Chondrocyte (in vitro differentiated cells): Measurements from ENCODE around the gene SCN2A. TPM values are rescaled to one million over a fixed set of nuclear protein-coding genes. Genes with fewer than 3 reads are reported as not detected.
"Not testable (repeated sequence)": the region's sequence is repeated elsewhere in the genome, so short reads cannot be mapped to it uniquely, and the experiment has no call there.

Experiments used
- DNase-seq: peaks from one replicate; pipeline ENCODE4 v3.0.0; 2021; ENCODE audit warnings: mixed read lengths, low spot score
- H3K27ac Mint-ChIP-seq: one replicate; pipeline ENCODE4 v1.8.0; 2021; ENCODE audit warnings: mild to moderate bottlenecking, moderate library complexity, mixed read lengths; ENCODE audit not compliant: unreplicated experiment
- H3K27me3 Mint-ChIP-seq: 2 replicates; pipeline ENCODE4 v1.8.0; 2021; ENCODE audit warnings: low read depth, mixed read lengths
- H3K36me3 Mint-ChIP-seq: 2 replicates; pipeline ENCODE4 v1.8.0; 2021; ENCODE audit warnings: low read depth, mixed read lengths
- H3K4me1 Mint-ChIP-seq: 2 replicates; pipeline ENCODE4 v1.8.0; 2021; ENCODE audit warnings: low read depth, mild to moderate bottlenecking, mixed read lengths
- H3K4me3 Mint-ChIP-seq: one replicate; pipeline ENCODE4 v1.8.0; 2021; ENCODE audit warnings: mild to moderate bottlenecking, moderate library complexity, mixed read lengths; ENCODE audit not compliant: unreplicated experiment
- H3K9me3 Mint-ChIP-seq: 2 replicates; pipeline ENCODE4 v1.8.0; 2021; ENCODE audit warnings: low read depth, mixed read lengths
- CTCF ChIP-seq: fragments of 200-600 bp; sonication (generic); IDR thresholded peaks from 2 replicates; pipeline ENCODE4 v1.5.0; 2021; ENCODE audit warnings: antibody characterized with exemption, mild to moderate bottlenecking, moderate library complexity
- total RNA-seq: library from RNA; stranded (reverse); gene quantifications from 3 replicates; pipeline ENCODE4 v1.2.1, GENCODE V29; 2021

The SCN2A gene
- total RNA-seq, 1 donor from 2014 or later = 1.8 TPM

GRCh38 chr2:165248238-165248637, 9.0 kb downstream of the SCN2A start:
- Mint-ChIP-seq H3K27me3 (peaks cover 6% of the 10 kb centered on the region), H3K4me1 (no peaks in the 10 kb centered on the region), H3K36me3 (no peaks in the 10 kb centered on the region), H3K27ac (no peak overlapping the region), H3K4me3 (no peak overlapping the region), H3K9me3 (no peaks in the 10 kb centered on the region)
- TF ChIP-seq CTCF = no peak
- DNase-seq = no peak

DNA sequence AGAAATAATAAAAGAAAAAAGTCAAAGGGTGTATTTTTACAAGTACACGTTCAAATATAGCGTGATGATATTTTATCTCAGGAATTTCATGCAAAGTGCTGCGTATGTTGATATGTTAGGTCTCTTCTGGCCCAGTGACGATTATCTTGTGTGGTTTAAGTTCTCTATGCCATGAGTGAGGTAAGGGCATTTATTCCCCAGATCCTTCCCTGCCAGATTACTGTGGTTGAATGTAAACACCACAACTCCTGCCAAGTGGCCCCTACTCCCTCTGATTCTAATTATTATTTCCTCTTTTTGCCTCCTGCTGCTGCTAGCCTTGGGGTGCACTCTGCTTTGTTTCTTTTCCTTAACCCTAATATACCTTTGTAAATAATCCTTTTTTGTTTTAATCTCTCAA, 12.2 kb downstream of the SCN2A start:
- no peak for TF ChIP-seq CTCF
- no peaks in the 10 kb centered on the region for H3K4me1 Mint-ChIP-seq
- DNase-seq = no peak
- H3K9me3 Mint-ChIP-seq = no peaks in the 10 kb centered on the region
- H3K4me3 Mint-ChIP-seq = no peak overlapping the region
- H3K27me3 Mint-ChIP-seq = peaks cover 6% of the 10 kb centered on the region
- H3K36me3 Mint-ChIP-seq = no peaks in the 10 kb centered on the region
- H3K27ac Mint-ChIP-seq = no peak overlapping the region

GRCh38 chr2:165253178-165253577, 14.0 kb downstream of the SCN2A start:
- DNase-seq = no peak
- H3K4me3 Mint-ChIP-seq = no peak overlapping the region
- no peak overlapping the region for H3K27ac Mint-ChIP-seq
- H3K9me3 Mint-ChIP-seq = no peaks in the 10 kb centered on the region
- TF ChIP-seq CTCF = no peak
- peaks cover 6% of the 10 kb centered on the region for H3K27me3 Mint-ChIP-seq
- H3K36me3 Mint-ChIP-seq = no peaks in the 10 kb centered on the region
- H3K4me1 Mint-ChIP-seq = no peaks in the 10 kb centered on the region

GRCh38 chr2:165256618-165257017, 17.4 kb downstream of the SCN2A start:
- no peak overlapping the region for H3K4me3 Mint-ChIP-seq
- no peak for DNase-seq
- no peaks in the 10 kb centered on the region for H3K9me3 Mint-ChIP-seq
- no peak for TF ChIP-seq CTCF
- H3K27me3 Mint-ChIP-seq = peaks cover 2% of the 10 kb centered on the region
- H3K27ac Mint-ChIP-seq = no peak overlapping the region
- H3K36me3 Mint-ChIP-seq = no peaks in the 10 kb centered on the region
- no peaks in the 10 kb centered on the region for H3K4me1 Mint-ChIP-seq

GRCh38 chr2:165260347-165260746, 21.1 kb downstream of the SCN2A start:
- not testable (repeated sequence) for H3K4me3 Mint-ChIP-seq, DNase-seq, H3K9me3 Mint-ChIP-seq, H3K36me3 Mint-ChIP-seq, H3K27me3 Mint-ChIP-seq, H3K27ac Mint-ChIP-seq, H3K4me1 Mint-ChIP-seq

DNA sequence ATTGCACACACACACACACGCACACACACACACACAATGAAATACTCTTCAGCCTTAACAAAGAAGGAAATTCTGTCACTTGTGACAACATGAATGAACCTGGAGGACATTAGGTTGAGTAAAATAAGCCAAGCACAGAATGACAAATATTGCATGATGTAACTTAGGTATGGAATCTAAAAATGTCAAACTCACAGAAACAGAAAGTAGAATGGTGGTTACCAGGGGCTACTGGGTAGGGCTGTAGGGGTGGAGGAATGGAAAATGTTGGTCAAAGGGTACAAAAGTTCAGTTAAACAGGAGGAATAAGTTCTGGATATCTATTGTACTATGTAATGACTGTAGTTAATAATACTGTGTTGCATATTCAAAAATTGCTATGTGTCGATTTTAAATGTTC, 29.5 kb downstream of the SCN2A start:
- Mint-ChIP-seq H3K36me3 (no peaks in the 10 kb centered on the region), H3K4me1 (peaks cover 2% of the 10 kb centered on the region)
- no peak for DNase-seq

More for the DNA sequence above, 29.5 kb downstream of the SCN2A start:
- no peak for TF ChIP-seq CTCF
- Mint-ChIP-seq H3K9me3 (no peaks in the 10 kb centered on the region), H3K27me3 (no peaks in the 10 kb centered on the region), H3K27ac (no peak overlapping the region), H3K4me3 (no peak overlapping the region)
